NB4 (cell line): Measurements from ENCODE around the gene CTNND2.
"Not testable (repeated sequence)": the region's sequence is repeated elsewhere in the genome, so short reads cannot be mapped to it uniquely, and the experiment has no call there.

ENCODE experiments used
- DNase-seq: peaks from one replicate; pipeline ENCODE4 v3.0.0; 2010; ENCODE audit warnings: low read depth
- H3K4me3 ChIP-seq: one replicate; pipeline ENCODE4 v1.5.1; 2011; ENCODE audit warnings: mild to moderate bottlenecking, low read depth, low read length, moderate library complexity
- MYC ChIP-seq: IDR thresholded peaks from 2 replicates; pipeline ENCODE4 v1.6.1; 2011; ENCODE audit warnings: low read depth, low read length
- POLR2A ChIP-seq: IDR thresholded peaks from 2 replicates; pipeline ENCODE4 v1.6.1; 2011; ENCODE audit warnings: mild to moderate bottlenecking; ENCODE audit not compliant: insufficient read length; ENCODE audit errors: extremely low read depth
- TF ChIP-seq, protein P1 (sequence below): IDR thresholded peaks from 2 replicates; pipeline ENCODE4 v1.6.1; 2011; ENCODE audit warnings: low read depth, low read length
- TF ChIP-seq, protein P2 (sequence below): IDR thresholded peaks from one replicate; pipeline ENCODE4 v1.5.1; 2012; ENCODE audit warnings: low read depth, low read length

Gene CTNND2

DNA sequence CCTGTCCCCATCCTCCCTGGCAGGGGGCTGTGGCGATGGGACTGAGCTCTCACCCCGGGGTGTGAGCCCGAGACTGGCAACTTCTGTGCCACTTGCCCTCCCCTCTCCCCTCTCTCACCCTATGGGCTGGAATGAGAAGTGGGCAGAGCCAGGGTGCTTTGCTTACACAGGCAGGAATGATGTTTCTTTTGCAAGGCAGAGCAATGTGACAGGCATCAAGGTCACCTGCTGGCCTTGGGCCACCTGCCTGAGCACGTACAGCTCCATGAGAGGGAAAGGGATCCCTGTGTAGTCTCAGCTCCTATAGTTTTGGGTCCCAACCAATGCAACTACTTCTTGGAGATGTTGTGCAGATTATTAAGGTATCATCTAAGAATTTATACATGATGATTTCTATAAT, 890.5 kb downstream of the CTNND2 start:
- no peak overlapping the region for H3K4me3 ChIP-seq

GRCh38 chr5:11012295-11012694, 892.0 kb downstream of the CTNND2 start:
- no peak for DNase-seq
- H3K4me3 ChIP-seq, result no peak overlapping the region
- TF ChIP-seq MYC (no peak), POLR2A (no peak)
- TF ChIP-seq, protein P1, sequence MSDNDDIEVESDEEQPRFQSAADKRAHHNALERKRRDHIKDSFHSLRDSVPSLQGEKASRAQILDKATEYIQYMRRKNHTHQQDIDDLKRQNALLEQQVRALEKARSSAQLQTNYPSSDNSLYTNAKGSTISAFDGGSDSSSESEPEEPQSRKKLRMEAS, result no peak
- TF ChIP-seq, protein P2, sequence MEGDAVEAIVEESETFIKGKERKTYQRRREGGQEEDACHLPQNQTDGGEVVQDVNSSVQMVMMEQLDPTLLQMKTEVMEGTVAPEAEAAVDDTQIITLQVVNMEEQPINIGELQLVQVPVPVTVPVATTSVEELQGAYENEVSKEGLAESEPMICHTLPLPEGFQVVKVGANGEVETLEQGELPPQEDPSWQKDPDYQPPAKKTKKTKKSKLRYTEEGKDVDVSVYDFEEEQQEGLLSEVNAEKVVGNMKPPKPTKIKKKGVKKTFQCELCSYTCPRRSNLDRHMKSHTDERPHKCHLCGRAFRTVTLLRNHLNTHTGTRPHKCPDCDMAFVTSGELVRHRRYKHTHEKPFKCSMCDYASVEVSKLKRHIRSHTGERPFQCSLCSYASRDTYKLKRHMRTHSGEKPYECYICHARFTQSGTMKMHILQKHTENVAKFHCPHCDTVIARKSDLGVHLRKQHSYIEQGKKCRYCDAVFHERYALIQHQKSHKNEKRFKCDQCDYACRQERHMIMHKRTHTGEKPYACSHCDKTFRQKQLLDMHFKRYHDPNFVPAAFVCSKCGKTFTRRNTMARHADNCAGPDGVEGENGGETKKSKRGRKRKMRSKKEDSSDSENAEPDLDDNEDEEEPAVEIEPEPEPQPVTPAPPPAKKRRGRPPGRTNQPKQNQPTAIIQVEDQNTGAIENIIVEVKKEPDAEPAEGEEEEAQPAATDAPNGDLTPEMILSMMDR, result no peak

More for the DNA sequence above, 890.5 kb downstream of the CTNND2 start:
- no peak for DNase-seq
- TF ChIP-seq, protein P2, result no peak
- TF ChIP-seq POLR2A (no peak), MYC (no peak)
- TF ChIP-seq, protein P1, result no peak

GRCh38 chr5:11010429-11011210, 893.6 kb downstream of the CTNND2 start:
- no peak overlapping the region for H3K4me3 ChIP-seq
- no peak for TF ChIP-seq MYC
- DNase-seq, result no peak

GRCh38 chr5:11009576-11009975, 894.7 kb downstream of the CTNND2 start:
- no peak for DNase-seq
- no peak overlapping the region for H3K4me3 ChIP-seq
- TF ChIP-seq, protein P2, result no peak
- TF ChIP-seq, protein P1, result no peak
- TF ChIP-seq POLR2A, result no peak
- TF ChIP-seq MYC, result no peak

DNA sequence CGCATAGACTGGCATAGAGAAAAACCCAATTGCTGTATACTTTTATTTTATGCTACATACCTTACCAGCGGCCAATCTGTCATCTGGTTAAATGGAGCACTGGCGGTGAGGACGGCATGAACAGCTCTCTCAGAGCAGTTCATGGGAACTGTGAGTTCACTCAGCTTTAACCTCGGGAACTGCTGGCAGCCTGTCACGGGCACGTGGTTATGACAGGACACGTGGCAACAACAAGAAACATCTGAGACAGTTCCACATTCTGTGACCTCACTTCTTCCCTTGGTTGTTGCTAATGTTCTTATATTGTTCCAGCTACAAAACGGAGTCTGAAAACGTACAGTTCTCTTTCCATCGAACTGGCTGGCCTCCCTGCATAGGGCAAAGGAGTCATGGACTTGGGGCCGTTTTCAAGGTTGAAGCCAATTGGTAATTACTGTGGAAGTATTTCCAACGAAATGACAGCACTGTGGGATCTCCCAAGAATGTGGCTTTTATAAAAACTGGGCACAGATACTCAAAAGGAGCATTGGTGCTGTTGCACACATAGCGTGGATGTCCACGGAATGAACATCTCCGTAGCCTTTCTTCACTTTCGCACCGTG, 896.9 kb downstream of the CTNND2 start:
- DNase-seq, result no peak
- no peak overlapping the region for H3K4me3 ChIP-seq
- no peak for TF ChIP-seq MYC
- TF ChIP-seq POLR2A, result no peak
- TF ChIP-seq, protein P1, result peak; percentile 27; the same call in 1 of the 2 replicates

GRCh38 chr5:11004523-11004922, 899.7 kb downstream of the CTNND2 start:
- not testable (repeated sequence) for DNase-seq, H3K4me3 ChIP-seq

DNA sequence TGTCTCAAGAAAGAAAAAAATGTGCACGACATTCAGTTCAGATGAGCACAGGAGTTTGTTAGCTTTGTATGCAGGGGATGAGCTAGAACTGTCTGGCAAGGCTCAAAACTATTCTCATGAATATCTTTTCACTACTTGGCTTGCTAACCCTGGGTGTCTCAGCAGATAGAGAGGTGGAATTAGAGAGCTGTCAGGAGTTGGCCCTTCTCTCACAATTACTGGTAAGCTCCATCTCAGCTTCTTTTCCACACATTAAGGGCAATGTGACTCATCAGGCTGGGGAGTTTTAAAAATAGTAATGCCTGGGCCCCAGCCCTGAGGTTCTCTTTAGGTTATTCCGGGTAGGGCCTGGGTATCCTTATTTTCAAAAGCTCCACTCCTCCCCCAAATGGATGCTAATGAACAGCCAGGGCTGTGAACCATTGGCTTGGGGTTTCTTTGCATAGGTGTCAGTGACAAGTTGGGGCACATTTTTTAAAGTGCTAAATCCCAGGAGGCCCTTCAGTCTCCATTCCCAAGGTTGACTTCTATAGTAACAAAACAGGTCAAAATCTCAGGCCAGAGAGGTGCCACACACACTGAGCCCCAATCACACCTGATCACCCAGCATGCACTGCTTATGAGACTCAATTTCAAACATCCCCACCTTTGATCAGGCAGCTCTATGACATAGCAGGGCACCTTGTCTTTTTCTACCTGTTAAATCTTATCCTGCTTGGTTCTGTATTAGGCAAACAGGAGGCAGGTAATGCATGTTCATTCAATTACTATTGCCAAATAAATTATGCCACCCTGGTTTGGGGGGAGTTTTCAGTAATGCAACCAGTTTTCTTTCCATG, 903.5 kb downstream of the CTNND2 start:
- TF ChIP-seq, protein P1, result no peak
- TF ChIP-seq, protein P2, result no peak
- TF ChIP-seq POLR2A, result no peak
- TF ChIP-seq MYC, result no peak
- no peak overlapping the region for H3K4me3 ChIP-seq
- DNase-seq, result no peak
